Testis (tissue), 3 donors: ENCODE results near the gene ENTPD1. TPM values are rescaled to one million over a fixed set of nuclear protein-coding genes. Genes with fewer than 3 reads are reported as not detected.

Experiments
- DNase-seq: peaks from one replicate; pipeline ENCODE4 v3.0.0-alpha.2; 2019
- H3K27ac ChIP-seq, 2 donors: fragments of 200-600 bp; sonication (generic); one replicate each; pipeline ENCODE4 v1.5.1; 2019
- H3K27me3 ChIP-seq: fragments of 200-600 bp; sonication (generic); one replicate; pipeline ENCODE4 v1.5.1; 2019
- H3K36me3 ChIP-seq: fragments of 200-600 bp; sonication (generic); one replicate; pipeline ENCODE4 v1.5.1; 2017; ENCODE audit warnings: low read depth; ENCODE audit errors: missing control alignments
- H3K4me1 ChIP-seq: fragments of 200-600 bp; sonication (generic); one replicate; pipeline ENCODE4 v1.5.1; 2019
- H3K4me3 ChIP-seq, 2 donors: fragments of 200-600 bp; sonication (generic); one replicate each; pipeline ENCODE4 v1.5.1; 2017 to 2019
- H3K9me3 ChIP-seq: fragments of 200-600 bp; sonication (generic); one replicate; pipeline ENCODE4 v1.5.1; 2017
- POLR2A ChIP-seq: fragments of 450-650 bp; IDR thresholded peaks from one replicate; pipeline ENCODE4 v1.6.1; 2017; ENCODE audit warnings: antibody characterized with exemption, mild to moderate bottlenecking, moderate library complexity
- WGBS, 2 donors: methylation state at CpG; one replicate each; pipeline ENCODE4 v1.1.5; 2018; 5-methylcytosine and 5-hydroxymethylcytosine counted together
- intact Hi-C: fragments of 100-400 bp; cut with DNase I; formaldehyde crosslinking; loops from one replicate; pipeline ENCODE4 v1.15.1; 2023; ENCODE audit warnings: low total_unique reads
- polyA plus RNA-seq: library from polyadenylated mRNA; stranded (reverse); fragments of 350-450 nt; fragmentation: Illumina TruSeq; extraction: RNeasy Lipid Tissue Mini Kit (QIAGEN cat#74804); gene quantifications from one replicate; pipeline ENCODE4 v1.2.3, GENCODE V29; 2014; ENCODE audit warnings: low read depth, low replicate concordance; ENCODE audit not compliant: insufficient read depth
- total RNA-seq, 2 donors: library from RNA; depleted of rRNA; stranded (reverse); fragments of >200 nt; gene quantifications; one replicate each; pipeline ENCODE4 v1.2.3, GENCODE V29; 2016
- TF ChIP-seq, protein P1 (sequence below), 3 experiments: fragments of 450-650 bp in 2 of 3; fragments of 200-600 bp in 1 of 3; sonication (generic) in 1 of 3; IDR thresholded peaks; one replicate each; pipeline ENCODE4 v1.5.1; 2016 to 2019; ENCODE audit warnings: antibody characterized with exemption in 3 of 3, mild to moderate bottlenecking in 2 of 3, moderate library complexity in 1 of 3

Gene ENTPD1
- total and polyA plus RNA-seq, 3 donors from 2014 or later = 9.8 to 12.7 (median 11.3) TPM

DNA sequence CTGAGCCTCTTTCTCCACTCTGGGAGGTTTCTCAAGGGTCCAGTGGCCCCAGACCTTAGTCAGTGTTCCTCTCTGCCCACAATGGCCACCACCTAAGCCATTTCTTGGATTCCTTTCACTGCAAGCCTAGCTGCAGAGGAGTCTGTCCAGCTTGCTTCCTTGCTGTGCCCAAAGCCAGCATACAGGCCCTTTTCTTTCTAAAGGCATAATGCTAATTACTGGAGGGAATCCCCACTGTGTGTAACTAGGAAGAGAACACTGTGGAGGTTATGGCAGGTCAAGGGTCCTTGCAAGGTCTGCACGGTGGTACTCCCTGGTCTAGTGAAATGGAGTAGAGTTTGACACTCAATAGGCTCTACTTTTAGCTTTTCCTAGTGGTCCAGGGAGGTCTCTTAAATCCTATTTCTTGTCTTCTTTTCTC, 81.4 kb downstream of the ENTPD1 start:
- Histone ChIP-seq H3K36me3 (no peaks in the 10 kb centered on the region), H3K4me1 (no peaks in the 10 kb centered on the region), H3K27me3 (no peaks in the 10 kb centered on the region), H3K4me3 (no peak overlapping the region), H3K27ac (no peak overlapping the region), H3K9me3 (no peaks in the 10 kb centered on the region)
- intact Hi-C loops = no loop called here
- no peak for DNase-seq
- TF ChIP-seq POLR2A = no peak
- WGBS, 2 donors = 69 to 71% methylated on average over 1 of the region's 1 CpG

DNA sequence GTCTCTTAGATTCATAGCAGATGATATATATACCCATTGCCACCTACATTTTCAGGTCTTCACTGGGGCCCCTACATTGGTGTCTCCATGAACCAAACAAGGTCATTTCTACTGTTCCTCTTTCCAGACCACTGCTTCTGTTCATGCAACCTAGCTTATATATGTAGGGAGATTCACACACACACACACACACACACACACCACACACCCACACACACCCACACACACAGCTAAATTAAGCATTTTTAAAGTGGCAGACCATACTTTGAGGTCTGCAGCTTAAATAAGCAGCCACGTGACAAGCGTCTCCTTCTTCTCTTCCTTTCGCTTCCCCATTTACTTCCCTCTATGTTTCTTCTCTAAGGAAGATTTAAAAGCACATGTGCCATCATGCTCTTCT, 81.8 kb downstream of the ENTPD1 start:
- H3K4me1 ChIP-seq = no peaks in the 10 kb centered on the region

DNA sequence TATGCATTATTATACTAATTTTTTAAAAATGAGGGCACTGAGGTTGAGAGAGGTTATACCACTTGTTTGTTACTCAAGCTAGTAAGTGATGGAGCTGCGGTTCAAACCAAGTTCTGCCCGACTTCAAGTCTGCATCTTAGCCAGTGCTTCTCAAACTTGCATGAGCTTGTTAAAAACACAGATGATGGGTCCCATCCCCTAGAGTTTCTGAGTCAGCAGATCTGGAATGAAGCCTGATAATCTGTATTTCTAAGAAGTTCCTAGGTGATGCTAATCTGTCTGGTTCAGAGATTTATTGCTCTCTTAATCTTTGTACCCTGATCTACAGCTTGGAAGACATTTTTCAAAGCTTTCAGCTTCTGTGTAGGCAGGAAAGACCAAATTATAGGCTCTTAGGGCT, 84.2 kb downstream of the ENTPD1 start:
- Histone ChIP-seq H3K27me3 (no peaks in the 10 kb centered on the region), H3K27ac (no peak overlapping the region), H3K36me3 (no peaks in the 10 kb centered on the region), H3K9me3 (no peaks in the 10 kb centered on the region), H3K4me3 (no peak overlapping the region), H3K4me1 (no peaks in the 10 kb centered on the region)
- intact Hi-C loops = no loop called here
- DNase-seq = no peak
- WGBS, 2 donors = 51 to 72% methylated on average over 2 of the region's 2 CpGs
- TF ChIP-seq, protein P1, sequence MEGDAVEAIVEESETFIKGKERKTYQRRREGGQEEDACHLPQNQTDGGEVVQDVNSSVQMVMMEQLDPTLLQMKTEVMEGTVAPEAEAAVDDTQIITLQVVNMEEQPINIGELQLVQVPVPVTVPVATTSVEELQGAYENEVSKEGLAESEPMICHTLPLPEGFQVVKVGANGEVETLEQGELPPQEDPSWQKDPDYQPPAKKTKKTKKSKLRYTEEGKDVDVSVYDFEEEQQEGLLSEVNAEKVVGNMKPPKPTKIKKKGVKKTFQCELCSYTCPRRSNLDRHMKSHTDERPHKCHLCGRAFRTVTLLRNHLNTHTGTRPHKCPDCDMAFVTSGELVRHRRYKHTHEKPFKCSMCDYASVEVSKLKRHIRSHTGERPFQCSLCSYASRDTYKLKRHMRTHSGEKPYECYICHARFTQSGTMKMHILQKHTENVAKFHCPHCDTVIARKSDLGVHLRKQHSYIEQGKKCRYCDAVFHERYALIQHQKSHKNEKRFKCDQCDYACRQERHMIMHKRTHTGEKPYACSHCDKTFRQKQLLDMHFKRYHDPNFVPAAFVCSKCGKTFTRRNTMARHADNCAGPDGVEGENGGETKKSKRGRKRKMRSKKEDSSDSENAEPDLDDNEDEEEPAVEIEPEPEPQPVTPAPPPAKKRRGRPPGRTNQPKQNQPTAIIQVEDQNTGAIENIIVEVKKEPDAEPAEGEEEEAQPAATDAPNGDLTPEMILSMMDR (IDR thresholded peaks at IDR 0.05) = no peak
- no peak for TF ChIP-seq POLR2A

More for the DNA sequence above, 81.8 kb downstream of the ENTPD1 start:
- H3K4me3 ChIP-seq = no peak overlapping the region
- H3K27ac ChIP-seq = no peak overlapping the region
- H3K36me3 ChIP-seq = no peaks in the 10 kb centered on the region
- TF ChIP-seq, protein P1 (IDR thresholded peaks at IDR 0.05) = no peak
- no peak for TF ChIP-seq POLR2A
- H3K9me3 ChIP-seq = no peaks in the 10 kb centered on the region
- intact Hi-C loops = no loop called here
- WGBS, 2 donors = 83 to 91% methylated on average over 3 of the region's 3 CpGs
- H3K27me3 ChIP-seq = no peaks in the 10 kb centered on the region
- no peak for DNase-seq

DNA sequence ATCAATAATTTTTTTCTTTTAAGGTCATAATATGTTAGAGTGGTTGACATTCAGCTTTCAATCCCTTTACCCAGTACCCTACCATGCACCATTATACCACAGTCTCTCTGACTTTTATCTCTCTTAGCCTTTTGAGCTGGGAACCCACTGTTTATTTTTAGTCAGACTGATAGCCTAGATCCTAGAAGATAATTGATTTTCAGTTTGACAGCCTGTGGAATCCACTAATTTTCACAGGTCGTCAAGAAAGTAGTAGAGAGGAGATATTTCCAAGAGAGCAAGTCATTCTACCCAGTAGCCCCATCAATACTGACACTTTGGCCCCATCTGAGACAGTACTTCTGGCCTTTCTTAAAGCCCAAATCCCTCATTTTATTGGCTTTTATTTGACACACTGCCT, 84.7 kb downstream of the ENTPD1 start:
- 54 to 70% methylated on average over 1 of the region's 1 CpG for WGBS, 2 donors
- intact Hi-C loops = no loop called here
- Histone ChIP-seq H3K36me3 (no peaks in the 10 kb centered on the region), H3K27me3 (no peaks in the 10 kb centered on the region), H3K9me3 (no peaks in the 10 kb centered on the region), H3K4me3 (no peak overlapping the region), H3K27ac (no peak overlapping the region), H3K4me1 (no peaks in the 10 kb centered on the region)
- TF ChIP-seq, protein P1 (IDR thresholded peaks at IDR 0.05) = no peak
- TF ChIP-seq POLR2A = no peak
- no peak for DNase-seq

DNA sequence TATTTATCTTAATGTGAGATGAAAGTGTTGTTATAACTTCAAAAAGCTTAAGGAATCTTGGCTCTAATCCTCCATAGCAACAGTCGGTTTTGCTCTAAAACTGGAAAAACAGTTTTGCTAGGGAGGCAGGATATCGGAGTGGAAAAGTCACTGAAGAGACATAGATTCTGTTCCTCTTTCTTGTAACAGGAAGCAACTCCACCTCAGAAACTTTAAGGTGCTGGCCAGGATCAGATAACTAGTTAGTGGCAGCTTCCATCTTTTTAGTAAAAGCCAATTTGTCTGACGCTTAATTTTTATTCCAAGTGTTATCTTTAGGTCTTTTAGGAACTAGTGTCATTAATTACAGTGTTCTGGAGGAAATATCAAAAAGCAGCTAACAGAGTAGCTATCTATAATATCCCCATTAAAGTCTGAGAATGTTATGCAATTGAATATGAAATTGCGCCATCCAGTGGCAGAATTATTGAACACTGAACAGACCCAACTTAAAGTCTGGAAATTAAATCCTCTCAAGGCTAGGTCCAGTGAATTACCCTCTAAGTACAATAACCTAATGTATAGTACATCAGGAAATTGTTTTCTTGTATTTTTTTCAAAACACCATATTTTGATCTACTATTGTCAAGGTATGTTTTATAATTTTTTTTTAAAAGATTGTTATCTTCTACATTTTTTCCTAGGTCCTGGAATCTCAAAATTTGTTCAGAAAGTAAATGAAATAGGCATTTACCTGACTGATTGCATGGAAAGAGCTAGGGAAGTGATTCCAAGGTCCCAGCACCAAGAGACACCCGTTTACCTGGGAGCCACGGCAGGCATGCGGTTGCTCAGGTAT, 85.9 kb downstream of the ENTPD1 start:
- peak; percentile 71 for DNase-seq
- no peaks in the 10 kb centered on the region for H3K27me3 ChIP-seq
- 49 to 52% methylated on average over 7 of the region's 7 CpGs for WGBS, 2 donors
- no peaks in the 10 kb centered on the region for H3K4me1 ChIP-seq
- no peak for TF ChIP-seq POLR2A
- TF ChIP-seq, protein P1 (IDR thresholded peaks at IDR 0.05) = peak; percentile 67 to 76 (median 71)
- peak overlapping the region in 1 of 2 donors; percentile 42 for H3K27ac ChIP-seq
- no peaks in the 10 kb centered on the region for H3K9me3 ChIP-seq
- no peak overlapping the region for H3K4me3 ChIP-seq
- H3K36me3 ChIP-seq = no peaks in the 10 kb centered on the region
- intact Hi-C loops = no loop called here
